T-helper 1 cell treated with Interleukin-12 subunit alpha and Interleukin-12 subunit beta and Interleukin-4 antibody, amounts not matched to agents 30 μg/mL and 1 μg/mL, for 36 hours (primary cell): ENCODE measurements around the gene CRISPLD2.

Source experiments
- H3K27ac Mint-ChIP-seq: one replicate; pipeline ENCODE4 v1.8.0; 2021; ENCODE audit warnings: mild to moderate bottlenecking, mixed read lengths
- H3K27me3 Mint-ChIP-seq: one replicate; pipeline ENCODE4 v1.8.0; 2021; ENCODE audit warnings: low read depth, mixed read lengths
- H3K36me3 Mint-ChIP-seq: one replicate; pipeline ENCODE4 v1.8.0; 2021; ENCODE audit warnings: low read depth, mixed read lengths
- H3K4me1 Mint-ChIP-seq: one replicate; pipeline ENCODE4 v1.8.0; 2021; ENCODE audit warnings: low read depth, mixed read lengths
- H3K4me3 Mint-ChIP-seq: one replicate; pipeline ENCODE4 v1.8.0; 2021; ENCODE audit warnings: mild to moderate bottlenecking, moderate library complexity, mixed read lengths
- H3K9me3 Mint-ChIP-seq: one replicate; pipeline ENCODE4 v1.8.0; 2021; ENCODE audit warnings: mixed read lengths

Gene CRISPLD2

GRCh38 chr16:84883301-84883700 lies 63.5 kb downstream of the CRISPLD2 start:
- H3K27ac Mint-ChIP-seq = no peak overlapping the region
- no peaks in the 10 kb centered on the region for H3K9me3 Mint-ChIP-seq
- peaks cover 3% of the 10 kb centered on the region for H3K4me1 Mint-ChIP-seq
- H3K4me3 Mint-ChIP-seq = no peak overlapping the region
- no peaks in the 10 kb centered on the region for H3K36me3 Mint-ChIP-seq
- peaks cover 20% of the 10 kb centered on the region for H3K27me3 Mint-ChIP-seq

- Mint-ChIP-seq H3K9me3 (no peaks in the 10 kb centered on the region), H3K4me3 (no peak overlapping the region), H3K36me3 (no peaks in the 10 kb centered on the region), H3K4me1 (peaks cover 3% of the 10 kb centered on the region), H3K27ac (no peak overlapping the region), H3K27me3 (peaks cover 20% of the 10 kb centered on the region)
Observed at GRCh38 chr16:84884246-84884595, 64.4 kb downstream of the CRISPLD2 start.

GRCh38 chr16:84884596-84885341 lies 65.0 kb downstream of the CRISPLD2 start:
- Mint-ChIP-seq H3K4me3 (no peak overlapping the region), H3K27me3 (peaks cover 20% of the 10 kb centered on the region), H3K4me1 (peaks cover 3% of the 10 kb centered on the region), H3K27ac (no peak overlapping the region), H3K9me3 (no peaks in the 10 kb centered on the region), H3K36me3 (no peaks in the 10 kb centered on the region)

- H3K27ac Mint-ChIP-seq = no peak overlapping the region
- peaks cover 20% of the 10 kb centered on the region for H3K27me3 Mint-ChIP-seq
- H3K9me3 Mint-ChIP-seq = no peaks in the 10 kb centered on the region
- H3K4me1 Mint-ChIP-seq = peaks cover 3% of the 10 kb centered on the region
- no peaks in the 10 kb centered on the region for H3K36me3 Mint-ChIP-seq
- no peak overlapping the region for H3K4me3 Mint-ChIP-seq
Observed at GRCh38 chr16:84885342-84885910, 65.6 kb downstream of the CRISPLD2 start.

GRCh38 chr16:84886497-84887090 lies 66.8 kb downstream of the CRISPLD2 start:
- Mint-ChIP-seq H3K27ac (no peak overlapping the region), H3K9me3 (no peaks in the 10 kb centered on the region), H3K27me3 (peaks cover 20% of the 10 kb centered on the region), H3K4me1 (peaks cover 3% of the 10 kb centered on the region), H3K4me3 (no peak overlapping the region), H3K36me3 (no peaks in the 10 kb centered on the region)

GRCh38 chr16:84887207-84887606 lies 67.4 kb downstream of the CRISPLD2 start:
- no peaks in the 10 kb centered on the region for H3K36me3 Mint-ChIP-seq
- peaks cover 20% of the 10 kb centered on the region for H3K27me3 Mint-ChIP-seq
- no peak overlapping the region for H3K27ac Mint-ChIP-seq
- H3K4me1 Mint-ChIP-seq = peaks cover 3% of the 10 kb centered on the region
- H3K9me3 Mint-ChIP-seq = no peaks in the 10 kb centered on the region
- H3K4me3 Mint-ChIP-seq = no peak overlapping the region

- Mint-ChIP-seq H3K36me3 (no peaks in the 10 kb centered on the region), H3K4me1 (peaks cover 3% of the 10 kb centered on the region)
Observed at GRCh38 chr16:84888450-84888849, 68.7 kb downstream of the CRISPLD2 start.

GRCh38 chr16:84889066-84889465 lies 69.3 kb downstream of the CRISPLD2 start:
- Mint-ChIP-seq H3K36me3 (no peaks in the 10 kb centered on the region), H3K4me3 (no peak overlapping the region), H3K4me1 (peaks cover 3% of the 10 kb centered on the region), H3K9me3 (no peaks in the 10 kb centered on the region), H3K27me3 (peaks cover 15% of the 10 kb centered on the region), H3K27ac (no peak overlapping the region)

More at GRCh38 chr16:84888450-84888849, 68.7 kb downstream of the CRISPLD2 start:
- Mint-ChIP-seq H3K27me3 (peaks cover 15% of the 10 kb centered on the region), H3K9me3 (no peaks in the 10 kb centered on the region), H3K4me3 (no peak overlapping the region), H3K27ac (no peak overlapping the region)

- Mint-ChIP-seq H3K4me1 (no peaks in the 10 kb centered on the region), H3K9me3 (no peaks in the 10 kb centered on the region), H3K27me3 (peaks cover 4% of the 10 kb centered on the region), H3K4me3 (no peak overlapping the region), H3K36me3 (no peaks in the 10 kb centered on the region), H3K27ac (no peak overlapping the region)
Observed at GRCh38 chr16:84890427-84890826, 70.6 kb downstream of the CRISPLD2 start.

- H3K36me3 Mint-ChIP-seq = no peaks in the 10 kb centered on the region
- no peak overlapping the region for H3K4me3 Mint-ChIP-seq
- no peak overlapping the region for H3K27ac Mint-ChIP-seq
- H3K27me3 Mint-ChIP-seq = peaks cover under 1% of the 10 kb centered on the region
- no peaks in the 10 kb centered on the region for H3K9me3 Mint-ChIP-seq
- H3K4me1 Mint-ChIP-seq = no peaks in the 10 kb centered on the region
Observed at GRCh38 chr16:84891149-84891795, 71.5 kb downstream of the CRISPLD2 start.

GRCh38 chr16:84892097-84892496 lies 72.3 kb downstream of the CRISPLD2 start:
- Mint-ChIP-seq H3K27ac (no peak overlapping the region), H3K9me3 (no peaks in the 10 kb centered on the region), H3K36me3 (no peaks in the 10 kb centered on the region), H3K27me3 (peaks cover 3% of the 10 kb centered on the region), H3K4me1 (no peaks in the 10 kb centered on the region), H3K4me3 (no peak overlapping the region)

- Mint-ChIP-seq H3K36me3 (no peaks in the 10 kb centered on the region), H3K4me1 (peaks cover 5% of the 10 kb centered on the region), H3K9me3 (no peaks in the 10 kb centered on the region), H3K27me3 (peaks cover 3% of the 10 kb centered on the region), H3K4me3 (no peak overlapping the region), H3K27ac (no peak overlapping the region)
Observed at GRCh38 chr16:84893467-84893848, 73.7 kb downstream of the CRISPLD2 start.

GRCh38 chr16:84893849-84894599 lies 74.2 kb downstream of the CRISPLD2 start:
- H3K4me3 Mint-ChIP-seq = no peak overlapping the region
- no peaks in the 10 kb centered on the region for H3K36me3 Mint-ChIP-seq
- peaks cover 3% of the 10 kb centered on the region for H3K27me3 Mint-ChIP-seq
- H3K4me1 Mint-ChIP-seq = peaks cover 6% of the 10 kb centered on the region
- H3K27ac Mint-ChIP-seq = no peak overlapping the region
- H3K9me3 Mint-ChIP-seq = no peaks in the 10 kb centered on the region

GRCh38 chr16:84895016-84895415 lies 75.2 kb downstream of the CRISPLD2 start:
- H3K4me3 Mint-ChIP-seq = no peak overlapping the region
- no peak overlapping the region for H3K27ac Mint-ChIP-seq
- peaks cover 3% of the 10 kb centered on the region for H3K27me3 Mint-ChIP-seq
- no peaks in the 10 kb centered on the region for H3K9me3 Mint-ChIP-seq
- H3K4me1 Mint-ChIP-seq = peaks cover 6% of the 10 kb centered on the region
- no peaks in the 10 kb centered on the region for H3K36me3 Mint-ChIP-seq
